COLO668 (cell line): ENCODE data around the gene CCL22.

Experiments used
- DNase-seq: peaks from one replicate; lab custom pipeline; 2025; ENCODE audit not compliant: unreplicated experiment; lab: John Stamatoyannopoulos, UW

Gene CCL22

GRCh38 chr16:57345666-57346204 is 12.8 kb upstream of the CCL22 start:
- no peak for DNase-seq

- DNase-seq = no peak
Measured at GRCh38 chr16:57347858-57348257, 10.7 kb upstream of the CCL22 start.

GRCh38 chr16:57348327-57348726 is 10.3 kb upstream of the CCL22 start:
- no peak for DNase-seq

GRCh38 chr16:57349212-57350031 is 9.2 kb upstream of the CCL22 start:
- no peak for DNase-seq

- DNase-seq = no peak
Measured at GRCh38 chr16:57352636-57353047, 5.9 kb upstream of the CCL22 start.

- DNase-seq = no peak
Measured at GRCh38 chr16:57354311-57354710, 4.3 kb upstream of the CCL22 start.

- no peak for DNase-seq
Measured at GRCh38 chr16:57355898-57356414, 2.6 kb upstream of the CCL22 start.

GRCh38 chr16:57356547-57356946 is 2.0 kb upstream of the CCL22 start:
- DNase-seq = no peak

- no peak for DNase-seq
Measured at GRCh38 chr16:57357330-57358085, 1.1 kb upstream of the CCL22 start.

GRCh38 chr16:57358086-57358420 is 530 bp upstream of the CCL22 start:
- DNase-seq = no peak

GRCh38 chr16:57360321-57360935 is 1.8 kb downstream of the CCL22 start:
- DNase-seq = no peak

GRCh38 chr16:57361404-57361803 is 2.8 kb downstream of the CCL22 start:
- DNase-seq = no peak

- no peak for DNase-seq
Measured at GRCh38 chr16:57364143-57364542, 5.6 kb downstream of the CCL22 start.

GRCh38 chr16:57366544-57367040 is 8.0 kb downstream of the CCL22 start:
- no peak for DNase-seq

GRCh38 chr16:57367116-57367752 is 8.7 kb downstream of the CCL22 start:
- DNase-seq = no peak

- DNase-seq = no peak
Measured at GRCh38 chr16:57371494-57372371, 13.2 kb downstream of the CCL22 start.

GRCh38 chr16:57372372-57373116 is 14.0 kb downstream of the CCL22 start, which contains the start of gene CX3CL1:
TSS of gene CX3CL1 (plus strand) at chr16:57372490. CDS start at chr16:57372569, 79 bp downstream.
- DNase-seq = peak; percentile 94

GRCh38 chr16:57373117-57373947 is 14.7 kb downstream of the CCL22 start:
- DNase-seq = peak; percentile 51
